IMR-90 (cell line): ENCODE measurements around the gene ATG9B. TPM values are rescaled to one million over a fixed set of nuclear protein-coding genes. Genes with fewer than 3 reads are reported as not detected.

Source experiments
- ATAC-seq: fragments of 200-7000 bp; cut with Tn5 transposase; 2 replicates; pipeline ENCODE4 v1.9.1; 2020; ENCODE audit warnings: low read depth, mild to moderate bottlenecking, moderate library complexity
- BruUV-seq: library from RNA; stranded (reverse); fragments of 400-500 nt; replicated peaks from 2 replicates; lab custom pipeline; 2021; lab: Mats Ljungman, UMichigan
- CTCF ChIA-PET: fragments of 300-600 bp; formaldehyde crosslinking; extraction: SDS; loops from one replicate; lab custom pipeline; 2021; ENCODE audit warnings: antibody characterized with exemption; lab: Yijun Ruan, JAX
- POLR2A ChIA-PET: fragments of 300-600 bp; sonication (Branson Sonifier 250); formaldehyde crosslinking; loops from one replicate; lab custom pipeline; 2022; ENCODE audit warnings: antibody characterized with exemption; ENCODE audit not compliant: unreplicated experiment; lab: Charles Lee
- DNase-seq: peaks from one replicate; pipeline ENCODE4 v3.0.0; 2013
- H2AFZ ChIP-seq: replicated peaks from 2 replicates; pipeline ENCODE3; 2013; ENCODE audit warnings: low read length, mild to moderate bottlenecking; ENCODE audit not compliant: poor library complexity
- H2AK5ac ChIP-seq: 2 replicates; pipeline ENCODE4 v1.6.1; 2013; ENCODE audit warnings: low read depth, low read length, inconsistent platforms
- H2AK9ac ChIP-seq: replicated peaks from 2 replicates; pipeline ENCODE3; 2013; ENCODE audit warnings: mild to moderate bottlenecking, low read depth, low read length, moderate library complexity; ENCODE audit not compliant: poor library complexity
- H2BK120ac ChIP-seq: 2 replicates; pipeline ENCODE4 v1.6.1; 2013; ENCODE audit warnings: low read depth, low read length, inconsistent platforms
- H2BK15ac ChIP-seq: 3 replicates; pipeline ENCODE4 v1.6.1; 2013; ENCODE audit warnings: low read depth, low read length, inconsistent platforms
- H2BK20ac ChIP-seq: 2 replicates; pipeline ENCODE4 v1.6.1; 2013; ENCODE audit warnings: low read depth, mild to moderate bottlenecking, inconsistent platforms, low read length, moderate library complexity
- H2BK5ac ChIP-seq: 2 replicates; pipeline ENCODE4 v1.6.1; 2013; ENCODE audit warnings: mild to moderate bottlenecking, low read depth, low read length, inconsistent platforms; ENCODE audit not compliant: poor library complexity, severe bottlenecking
- H3K14ac ChIP-seq: replicated peaks from 2 replicates; pipeline ENCODE4 v1.6.1; 2013; ENCODE audit warnings: low read depth, low read length, inconsistent platforms
- H3K18ac ChIP-seq: 2 replicates; pipeline ENCODE4 v1.6.1; 2013; ENCODE audit warnings: low read depth, low read length, control low read depth
- H3K23ac ChIP-seq: 2 replicates; pipeline ENCODE4 v1.6.1; 2013; ENCODE audit warnings: low read depth, low read length, inconsistent platforms
- H3K27ac ChIP-seq: 2 replicates; pipeline ENCODE4 v1.5.1; 2013; ENCODE audit warnings: mild to moderate bottlenecking, control low read depth, low read length; ENCODE audit not compliant: insufficient read depth
- H3K27me3 ChIP-seq: 2 replicates; pipeline ENCODE4 v1.6.1; 2013; ENCODE audit warnings: low read length; ENCODE audit not compliant: control insufficient read depth, insufficient read depth
- H3K36me3 ChIP-seq: 2 replicates; pipeline ENCODE4 v1.6.1; 2013; ENCODE audit warnings: low read length, mixed read lengths; ENCODE audit not compliant: control insufficient read depth, insufficient read depth
- H3K4ac ChIP-seq: 2 replicates; pipeline ENCODE4 v1.6.1; 2013; ENCODE audit warnings: low read depth, low read length, inconsistent platforms
- H3K4me1 ChIP-seq: 2 replicates; pipeline ENCODE4 v1.6.1; 2013; ENCODE audit warnings: low read length, mixed read lengths; ENCODE audit not compliant: control insufficient read depth, insufficient read depth
- H3K4me2 ChIP-seq: 2 replicates; pipeline ENCODE4 v1.6.1; 2013; ENCODE audit warnings: low read depth, mild to moderate bottlenecking, control low read depth, low read length, moderate library complexity
- H3K4me3 ChIP-seq: 2 replicates; pipeline ENCODE4 v1.5.1; 2013; ENCODE audit warnings: low read depth, mild to moderate bottlenecking, control low read depth, low read length, moderate library complexity; ENCODE audit not compliant: insufficient read depth
- H3K56ac ChIP-seq: 2 replicates; pipeline ENCODE4 v1.6.1; 2013; ENCODE audit warnings: low read length, inconsistent platforms; ENCODE audit not compliant: insufficient read depth; ENCODE audit errors: extremely low read depth
- H3K79me1 ChIP-seq, 2 experiments: 2 replicates each; pipeline ENCODE4 v1.6.1; 2013; ENCODE audit warnings: low read length in 2 of 2, inconsistent platforms in 1 of 2, low read depth in 1 of 2
- H3K9ac ChIP-seq: 2 replicates; pipeline ENCODE4 v1.6.1; 2013; ENCODE audit warnings: low read depth, low read length, control low read depth
- H3K9me1 ChIP-seq: 2 replicates; pipeline ENCODE4 v1.6.1; 2013; ENCODE audit warnings: low read length, inconsistent platforms; ENCODE audit not compliant: insufficient read depth
- H3K9me3 ChIP-seq: 2 replicates; pipeline ENCODE4 v1.6.1; 2013; ENCODE audit warnings: low read length; ENCODE audit not compliant: control insufficient read depth, insufficient read depth
- H4K20me1 ChIP-seq: 2 replicates; pipeline ENCODE4 v1.6.1; 2013; ENCODE audit warnings: low read length, inconsistent platforms; ENCODE audit not compliant: insufficient read depth
- H4K5ac ChIP-seq: 2 replicates; pipeline ENCODE4 v1.6.1; 2013; ENCODE audit warnings: mild to moderate bottlenecking, low read depth, low read length, control low read depth
- H4K8ac ChIP-seq, 2 experiments: 2 replicates each; pipeline ENCODE4 v1.6.1; 2013; ENCODE audit warnings: low read depth in 2 of 2, low read length in 2 of 2, control low read depth in 1 of 2, inconsistent platforms in 1 of 2
- H4K91ac ChIP-seq: 2 replicates; pipeline ENCODE4 v1.6.1; 2013; ENCODE audit warnings: low read depth, low read length, inconsistent platforms; ENCODE audit not compliant: insufficient read depth
- MAFK ChIP-seq: IDR thresholded peaks from 2 replicates; pipeline ENCODE4 v1.6.1; 2012; ENCODE audit warnings: low read depth, low read length, improper control_type of control experiment
- USF2 ChIP-seq: fragments of 150-350 bp; IDR thresholded peaks from 2 replicates; pipeline ENCODE4 v1.6.1; 2017; ENCODE audit warnings: mild to moderate bottlenecking, antibody characterized with exemption, low read length, low read depth
- WGBS, 2 experiments: methylation state at CpG; one replicate each; pipeline versions ENCODE4 v1.1.5 to v1.1.7; 2013; ENCODE audit warnings: missing lambda C conversion rate in 2 of 2; ENCODE audit not compliant: insufficient read length in 1 of 2; ENCODE audit errors: extremely low coverage in 2 of 2; 5-methylcytosine and 5-hydroxymethylcytosine counted together
- dilution Hi-C: fragments of 300-500 bp; cut with HindIII; formaldehyde crosslinking; loops from one replicate; pipeline ENCODE4 v1.14.3; 2018; ENCODE audit warnings: low sequenced_read_pairs; ENCODE audit not compliant: unreplicated experiment
- in situ Hi-C: fragments of 300-500 bp; cut with MboI; formaldehyde crosslinking; loops from 3 replicates; pipeline ENCODE4 v1.14.3; 2019; ENCODE audit warnings: low sequenced_read_pairs, inconsistent platforms, mixed read lengths
- intact Hi-C: fragments of 100-400 bp; cut with micrococcal nuclease; formaldehyde crosslinking; loops from 2 replicates; pipeline ENCODE4 v1.10.0; 2022
- polyA plus RNA-seq, 3 experiments: library from polyadenylated mRNA; depleted of rRNA; stranded (reverse); fragments of >200 nt; gene quantifications; 2 replicates each; pipeline ENCODE4 v1.2.3, GENCODE V29; 2012; ENCODE audit warnings: low replicate concordance in 1 of 3
- total RNA-seq: library from RNA; depleted of rRNA; stranded (reverse); fragments of >200 nt; gene quantifications from 2 replicates; pipeline ENCODE4 v1.2.3, GENCODE V29; 2012

ATG9B gene
- total and polyA plus RNA-seq, 2 of the 4 experiments (the other 2 are of a cell fraction): 0.18 to 0.91 TPM

- intact Hi-C loops: no loop called here
- Histone ChIP-seq H3K18ac (no peak overlapping the region), H2BK120ac (no peak overlapping the region), H2AK9ac (no peak overlapping the region), H4K91ac (no peak overlapping the region), H3K36me3 (no peaks in the 10 kb centered on the region), H3K4me3 (no peak overlapping the region), H3K27ac (no peak overlapping the region), H4K20me1 (no peaks in the 10 kb centered on the region; the same call in 1 of the 2 replicates), H2BK20ac (no peak overlapping the region), H3K27me3 (peaks cover 49% of the 10 kb centered on the region), H3K4me1 (peaks cover 12% of the 10 kb centered on the region; the same call in 1 of the 2 replicates), H2BK15ac (no peak overlapping the region), H3K9me3 (no peaks in the 10 kb centered on the region), H3K4ac (no peak overlapping the region), H3K4me2 (no peak overlapping the region), H3K9ac (no peak overlapping the region), H3K9me1 (no peaks in the 10 kb centered on the region), H2AK5ac (no peak overlapping the region), H4K8ac (no peak overlapping the region), H3K14ac (no peak overlapping the region), H4K5ac (no peak overlapping the region), H3K23ac (no peak overlapping the region), H3K79me1 (no peaks in the 10 kb centered on the region), H2AFZ (no peak overlapping the region), H2BK5ac (no peak overlapping the region), H3K56ac (no peak overlapping the region)
- dilution Hi-C loops: no loop called here
- in situ Hi-C loops: loop anchor here (25.0 kb wide), 1 partner anchor 568 kb away; a partner anchor contains a TSS
- TF ChIP-seq USF2 (no peak), MAFK (no peak)
- ATAC-seq: no peak
- no peak for DNase-seq
- no CpG with 5 or more reads among the region's 2 CpGs for WGBS, 2 experiments
- BruUV-seq: no TSS peak
- ChIA-PET CTCF (interaction anchor here (0.7 to 1.0 kb wide), 4 partner anchors 8 to 27 kb away, joined by 3 to 4 read pairs (median 3); no protein-coding TSS in a partner anchor), POLR2A (no interaction called here)
These were observed 43.6 kb downstream of the ATG9B start for GRCh38 chr7:150980663-150981062.
